ENCODE results near the gene MRPS34.

The MRPS34 gene

GRCh38 chr16:1726661-1727502, 46.1 kb downstream of the MRPS34 start:
- DNase-seq (ENCODE audit: low read depth, low spot score), result no peak
- ChIA-PET CTCF (interaction anchor here (1.0 kb wide), 1 partner anchor 24 kb away, joined by 3 read pairs; no protein-coding TSS in a partner anchor), POLR2A (no interaction called here)
- H3K4me3 ChIP-seq (ENCODE audit: low read depth, low read length), result no peak overlapping the region
- no peak for TF ChIP-seq CTCF (IDR thresholded peaks at IDR 0.05; ENCODE audit: insufficient read depth, low read length, missing control alignments)

GRCh38 chr16:1724491-1724890, 48.4 kb downstream of the MRPS34 start:
- ChIA-PET CTCF (interaction anchor here (0.9 to 2.4 kb wide), 14 partner anchors 9 to 361 kb away, joined by 3 to 13 read pairs (median 4); no protein-coding TSS in a partner anchor), POLR2A (no interaction called here)
- DNase-seq (ENCODE audit: low read depth, low spot score), result no peak
- no peak overlapping the region for H3K4me3 ChIP-seq (ENCODE audit: low read depth, low read length)
- TF ChIP-seq CTCF (IDR thresholded peaks at IDR 0.05; ENCODE audit: insufficient read depth, low read length, missing control alignments), result no peak

- no peak overlapping the region for H3K4me3 ChIP-seq (ENCODE audit: low read depth, low read length)
- POLR2A ChIA-PET, result no interaction called here
- CTCF ChIA-PET, result interaction anchor here (0.6 to 2.4 kb wide), 22 partner anchors 10 to 306 kb away, joined by 3 to 13 read pairs (median 3); no protein-coding TSS in a partner anchor
- no peak for DNase-seq (ENCODE audit: low read depth, low spot score)
- peak; percentile 53 for TF ChIP-seq CTCF (IDR thresholded peaks at IDR 0.05; ENCODE audit: insufficient read depth, low read length, missing control alignments)
Measured at GRCh38 chr16:1723450-1724147, 49.3 kb downstream of the MRPS34 start.

All from AG04449 (cell line).